Tibial artery (tissue), 4 donors: ENCODE results near the gene NHSL1.
A peak's percentile ranks its signal among the peaks of the same experiment; 100 is the strongest.

ENCODE experiments used
- DNase-seq, 2 donors: peaks; one replicate each; pipeline ENCODE4 v3.0.0-alpha.2; 2019
- H3K27ac ChIP-seq, 2 donors: fragments of 200-600 bp; sonication (generic) in 1 of 2; 1 replicate in 1 of 2; 2 replicates in 1 of 2; pipeline ENCODE4 v1.5.1; 2018 to 2019; ENCODE audit warnings: mild to moderate bottlenecking in 1 of 2
- H3K27me3 ChIP-seq, 2 donors: fragments of 200-600 bp; sonication (generic) in 1 of 2; one replicate each; pipeline versions ENCODE4 v1.5.1 to v1.6.0; 2016 to 2019
- H3K36me3 ChIP-seq, 3 donors: fragments of 200-600 bp; sonication (generic) in 2 of 3; one replicate each; pipeline ENCODE4 v1.5.1; 2016 to 2019; ENCODE audit warnings: mild to moderate bottlenecking in 2 of 3
- H3K4me1 ChIP-seq, 4 donors: fragments of 200-600 bp; sonication (generic) in 2 of 4; 1 replicate in 3 of 4; 2 replicates in 1 of 4; pipeline ENCODE4 v1.5.1; 2016 to 2019
- H3K4me3 ChIP-seq, 2 donors: fragments of 200-600 bp; sonication (generic) in 1 of 2; 1 replicate in 1 of 2; 2 replicates in 1 of 2; pipeline ENCODE4 v1.5.1; 2018 to 2019; ENCODE audit warnings: mild to moderate bottlenecking in 2 of 2
- H3K9me3 ChIP-seq, 3 donors: fragments of 200-600 bp; sonication (generic) in 1 of 3; one replicate each; pipeline ENCODE4 v1.5.1; 2016 to 2019
- CTCF ChIP-seq, 2 experiments: fragments of 200-600 bp in 1 of 2; fragments of 450-650 bp in 1 of 2; IDR thresholded peaks; one replicate each; pipeline ENCODE4 v1.5.1; 2017 to 2019; ENCODE audit warnings: antibody characterized with exemption in 2 of 2, mild to moderate bottlenecking in 1 of 2, moderate library complexity in 1 of 2
- intact Hi-C: fragments of 100-400 bp; cut with DNase I; formaldehyde crosslinking; loops from one replicate; pipeline ENCODE4 v1.15.0; 2023; ENCODE audit warnings: low total_unique reads

The NHSL1 gene

GRCh38 chr6:138403801-138404665, 95.3 kb downstream of the NHSL1 start, which contains the start of gene HEBP2:
Gene HEBP2 (plus strand): TSS chr6:138404223. CDS start chr6:138404496, 273 bp downstream.
- peak; percentile 40 to 45 for TF ChIP-seq CTCF (IDR thresholded peaks at IDR 0.05)
- peaks cover 19 to 32% (median 29%) of the 10 kb centered on the region in 3 donors for H3K36me3 ChIP-seq
- peak within 1 kb of the TSS; percentile 91 to 97 for H3K27ac ChIP-seq
- intact Hi-C loops: loop anchor here (10.0 kb wide), 1 partner anchor 289 kb away; no protein-coding TSS in a partner anchor
- H3K4me1 ChIP-seq: peaks cover 0 to 15% (median 9%) of the 10 kb centered on the region in 4 donors
- H3K9me3 ChIP-seq: no peaks in the 10 kb centered on the region
- peak within 1 kb of the TSS; percentile 75 to 86 for H3K4me3 ChIP-seq
- peak; percentile 94 to 95 for DNase-seq
- H3K27me3 ChIP-seq: no peaks in the 10 kb centered on the region

- peaks cover 0 to 15% (median 9%) of the 10 kb centered on the region in 4 donors for H3K4me1 ChIP-seq
- H3K27me3 ChIP-seq: no peaks in the 10 kb centered on the region
- peak overlapping the region; percentile 91 to 97 for H3K27ac ChIP-seq
- intact Hi-C loops: loop anchor here (10.0 kb wide), 1 partner anchor 289 kb away; no protein-coding TSS in a partner anchor
- peak overlapping the region; percentile 75 to 86 for H3K4me3 ChIP-seq
- TF ChIP-seq CTCF (IDR thresholded peaks at IDR 0.05): peak in 1 of 2 experiments; percentile 22
- no peaks in the 10 kb centered on the region for H3K9me3 ChIP-seq
- peaks cover 17 to 27% (median 25%) of the 10 kb centered on the region in 3 donors for H3K36me3 ChIP-seq
- peak in 1 of 2 donors; percentile 74 for DNase-seq
Observed at GRCh38 chr6:138403324-138403800, 95.9 kb downstream of the NHSL1 start.

- peaks cover 17 to 21% (median 20%) of the 10 kb centered on the region in 3 donors for H3K36me3 ChIP-seq
- H3K27me3 ChIP-seq: no peaks in the 10 kb centered on the region
- peak overlapping the region; percentile 75 to 86 for H3K4me3 ChIP-seq
- DNase-seq: no peak
- peaks cover 0 to 15% (median 9%) of the 10 kb centered on the region in 4 donors for H3K4me1 ChIP-seq
- intact Hi-C loops: loop anchor here (10.0 kb wide), 1 partner anchor 288 kb away; no protein-coding TSS in a partner anchor
- H3K27ac ChIP-seq: peak overlapping the region; percentile 91 to 97
- TF ChIP-seq CTCF (IDR thresholded peaks at IDR 0.05): no peak
- H3K9me3 ChIP-seq: no peaks in the 10 kb centered on the region
Observed at GRCh38 chr6:138402838-138403187, 96.5 kb downstream of the NHSL1 start.

GRCh38 chr6:138401960-138402837, 97.1 kb downstream of the NHSL1 start:
- DNase-seq: no peak
- H3K27ac ChIP-seq: no peak overlapping the region
- peaks cover 0 to 15% (median 9%) of the 10 kb centered on the region in 4 donors for H3K4me1 ChIP-seq
- no peaks in the 10 kb centered on the region for H3K27me3 ChIP-seq
- no peak overlapping the region for H3K4me3 ChIP-seq
- intact Hi-C loops: loop anchor here (10.0 kb wide), 1 partner anchor 287 kb away; no protein-coding TSS in a partner anchor
- peaks cover 13 to 15% (median 14%) of the 10 kb centered on the region in 3 donors for H3K36me3 ChIP-seq
- no peaks in the 10 kb centered on the region for H3K9me3 ChIP-seq
- no peak for TF ChIP-seq CTCF (IDR thresholded peaks at IDR 0.05)

GRCh38 chr6:138400326-138400725, 99.0 kb downstream of the NHSL1 start:
- TF ChIP-seq CTCF (IDR thresholded peaks at IDR 0.05): no peak
- Histone ChIP-seq H3K27me3 (no peaks in the 10 kb centered on the region), H3K4me1 (peaks cover 0 to 9% (median 6%) of the 10 kb centered on the region in 4 donors), H3K27ac (no peak overlapping the region), H3K4me3 (no peak overlapping the region), H3K36me3 (no peaks in the 10 kb centered on the region), H3K9me3 (no peaks in the 10 kb centered on the region)
- DNase-seq: no peak
- intact Hi-C loops: loop anchor here (10.0 kb wide), 1 partner anchor 286 kb away; no protein-coding TSS in a partner anchor
